Measurements from ENCODE around the gene NEURL1. TPM values are rescaled to one million over a fixed set of nuclear protein-coding genes. Genes with fewer than 3 reads are reported as not detected.
"Not testable (repeated sequence)": the region's sequence is repeated elsewhere in the genome, so short reads cannot be mapped to it uniquely, and the experiment has no call there.

NEURL1 gene
- total RNA-seq, 2 experiments from 2014 or later: 0.98 to 1.1 TPM

- DNase-seq: no peak
- H3K27ac Mint-ChIP-seq: no peak overlapping the region
- ChIA-PET POLR2A (no interaction called here), CTCF (interaction anchor here (2.2 kb wide), 1 partner anchor 54 kb away, joined by 8 read pairs; no protein-coding TSS in a partner anchor)
- no peaks in the 10 kb centered on the region for H3K36me3 Mint-ChIP-seq (ENCODE audit: low read depth)
- peaks cover 10% of the 10 kb centered on the region for H3K4me1 Mint-ChIP-seq
- H3K4me3 Mint-ChIP-seq: no peak overlapping the region
- no peaks in the 10 kb centered on the region for H3K9me3 Mint-ChIP-seq
- no peaks in the 10 kb centered on the region for H3K27me3 Mint-ChIP-seq
Measured at GRCh38 chr10:103632247-103632642, 138.7 kb downstream of the NEURL1 start.

- H3K36me3 Mint-ChIP-seq (ENCODE audit: low read depth); H3K27ac Mint-ChIP-seq; POLR2A ChIA-PET; H3K27me3 Mint-ChIP-seq; DNase-seq; H3K4me3 Mint-ChIP-seq; H3K4me1 Mint-ChIP-seq; H3K9me3 Mint-ChIP-seq: not testable (repeated sequence)
- CTCF ChIA-PET: interaction anchor here (2.2 kb wide), 1 partner anchor 53 kb away, joined by 8 read pairs; no protein-coding TSS in a partner anchor
Measured at GRCh38 chr10:103632871-103633270, 139.4 kb downstream of the NEURL1 start.

GRCh38 chr10:103633846-103634245 lies 140.3 kb downstream of the NEURL1 start:
- CTCF ChIA-PET: interaction anchor here (0.7 to 2.2 kb wide), 3 partner anchors 15 to 1133 kb away, joined by 3 to 8 read pairs (median 3); no protein-coding TSS in a partner anchor
- H3K27me3 Mint-ChIP-seq: no peaks in the 10 kb centered on the region
- H3K36me3 Mint-ChIP-seq (ENCODE audit: low read depth): no peaks in the 10 kb centered on the region
- no peak for DNase-seq
- peaks cover 10% of the 10 kb centered on the region for H3K4me1 Mint-ChIP-seq
- no peak overlapping the region for H3K27ac Mint-ChIP-seq
- no peaks in the 10 kb centered on the region for H3K9me3 Mint-ChIP-seq
- POLR2A ChIA-PET: no interaction called here
- no peak overlapping the region for H3K4me3 Mint-ChIP-seq

- no peaks in the 10 kb centered on the region for H3K9me3 Mint-ChIP-seq
- POLR2A ChIA-PET: no interaction called here
- CTCF ChIA-PET: no interaction called here
- DNase-seq: no peak
- H3K27ac Mint-ChIP-seq: no peak overlapping the region
- no peaks in the 10 kb centered on the region for H3K27me3 Mint-ChIP-seq
- peaks cover 10% of the 10 kb centered on the region for H3K4me1 Mint-ChIP-seq
- no peaks in the 10 kb centered on the region for H3K36me3 Mint-ChIP-seq (ENCODE audit: low read depth)
- no peak overlapping the region for H3K4me3 Mint-ChIP-seq
Measured at GRCh38 chr10:103635580-103635979, 142.1 kb downstream of the NEURL1 start.

- Mint-ChIP-seq H3K4me3 (no peak overlapping the region), H3K9me3 (no peaks in the 10 kb centered on the region), H3K27me3 (no peaks in the 10 kb centered on the region), H3K4me1 (peaks cover 10% of the 10 kb centered on the region), H3K36me3 (ENCODE audit: low read depth) (no peaks in the 10 kb centered on the region), H3K27ac (no peak overlapping the region)
- no peak for DNase-seq
- ChIA-PET CTCF (interaction anchor here (1.4 kb wide), 1 partner anchor 50 kb away, joined by 5 read pairs; no protein-coding TSS in a partner anchor), POLR2A (no interaction called here)
Measured at GRCh38 chr10:103636492-103636891, 143.0 kb downstream of the NEURL1 start.

GRCh38 chr10:103637011-103637410 lies 143.5 kb downstream of the NEURL1 start:
- DNase-seq: no peak
- ChIA-PET POLR2A (interaction anchor here (0.8 to 1.2 kb wide), 2 partner anchors 24 to 485 kb away, joined by 3 read pairs; partner anchors contain the start of gene SFR1), CTCF (interaction anchor here (1.4 kb wide), 1 partner anchor 49 kb away, joined by 5 read pairs; no protein-coding TSS in a partner anchor)
- Mint-ChIP-seq H3K4me3 (no peak overlapping the region), H3K9me3 (no peaks in the 10 kb centered on the region), H3K27ac (no peak overlapping the region), H3K4me1 (peaks cover 8% of the 10 kb centered on the region), H3K27me3 (no peaks in the 10 kb centered on the region), H3K36me3 (ENCODE audit: low read depth) (no peaks in the 10 kb centered on the region)

- no peak for DNase-seq
- Mint-ChIP-seq H3K27me3 (no peaks in the 10 kb centered on the region), H3K27ac (no peak overlapping the region), H3K4me1 (peaks cover 3% of the 10 kb centered on the region), H3K36me3 (ENCODE audit: low read depth) (no peaks in the 10 kb centered on the region), H3K9me3 (no peaks in the 10 kb centered on the region), H3K4me3 (no peak overlapping the region)
- ChIA-PET CTCF (interaction anchor here (1.4 kb wide), 1 partner anchor 48 kb away, joined by 5 read pairs; no protein-coding TSS in a partner anchor), POLR2A (interaction anchor here (0.8 to 1.2 kb wide), 2 partner anchors 23 to 484 kb away, joined by 3 read pairs; partner anchors contain the start of gene SFR1)
Measured at GRCh38 chr10:103637927-103638557, 144.5 kb downstream of the NEURL1 start.

- Mint-ChIP-seq H3K27ac (no peak overlapping the region), H3K4me3 (no peak overlapping the region), H3K4me1 (peaks cover 3% of the 10 kb centered on the region), H3K27me3 (no peaks in the 10 kb centered on the region), H3K9me3 (no peaks in the 10 kb centered on the region), H3K36me3 (ENCODE audit: low read depth) (no peaks in the 10 kb centered on the region)
- DNase-seq: no peak
- ChIA-PET CTCF (no interaction called here), POLR2A (no interaction called here)
Measured at GRCh38 chr10:103638948-103639347, 145.4 kb downstream of the NEURL1 start.

- H3K4me3 Mint-ChIP-seq: no peak overlapping the region
- ChIA-PET POLR2A (no interaction called here), CTCF (interaction anchor here (0.5 to 1.6 kb wide), 2 partner anchors 46 to 102 kb away, joined by 3 to 6 read pairs; no protein-coding TSS in a partner anchor)
- H3K27ac Mint-ChIP-seq: no peak overlapping the region
- DNase-seq: no peak
- H3K27me3 Mint-ChIP-seq: no peaks in the 10 kb centered on the region
- H3K36me3 Mint-ChIP-seq (ENCODE audit: low read depth): no peaks in the 10 kb centered on the region
- no peaks in the 10 kb centered on the region for H3K9me3 Mint-ChIP-seq
- no peaks in the 10 kb centered on the region for H3K4me1 Mint-ChIP-seq
Measured at GRCh38 chr10:103640436-103641181, 147.1 kb downstream of the NEURL1 start.

GRCh38 chr10:103641326-103641725 lies 147.8 kb downstream of the NEURL1 start:
- no peaks in the 10 kb centered on the region for H3K9me3 Mint-ChIP-seq
- H3K4me1 Mint-ChIP-seq: no peaks in the 10 kb centered on the region
- POLR2A ChIA-PET: no interaction called here
- CTCF ChIA-PET: interaction anchor here (0.5 to 1.6 kb wide), 2 partner anchors 45 to 102 kb away, joined by 3 to 6 read pairs; no protein-coding TSS in a partner anchor
- DNase-seq: no peak
- H3K27ac Mint-ChIP-seq: no peak overlapping the region
- H3K27me3 Mint-ChIP-seq: no peaks in the 10 kb centered on the region
- no peaks in the 10 kb centered on the region for H3K36me3 Mint-ChIP-seq (ENCODE audit: low read depth)
- H3K4me3 Mint-ChIP-seq: no peak overlapping the region

Other genes starting within 250 kb of the NEURL1 start
- under 1 TPM in 1 of 2 experiments, not detected in 1; 0.13 TPM for gene RPEL1, start 247.8 kb upstream of the NEURL1 start, total RNA-seq
- under 1 TPM; 0.08 to 0.13 TPM for gene INA, start 216.6 kb upstream of the NEURL1 start, total RNA-seq
- 10 to 100 TPM; 13.9 to 15.1 TPM for gene PCGF6, start 142.6 kb upstream of the NEURL1 start, total RNA-seq
- gene TAF5, start 125.7 kb upstream of the NEURL1 start, total RNA-seq: 10 to 100 TPM; 13.1 to 13.2 TPM
- 100 to 1,000 TPM; 299 to 315 TPM for gene ATP5MK, start 97.2 kb upstream of the NEURL1 start, total RNA-seq
- 10 to 100 TPM; 38.9 to 39.6 TPM for gene PDCD11, start 97.1 kb upstream of the NEURL1 start, total RNA-seq
- gene CALHM2, start 41.3 kb upstream of the NEURL1 start, total RNA-seq: 100 to 1,000 TPM; 135 to 138 TPM
- gene CALHM1, start 34.8 kb upstream of the NEURL1 start, total RNA-seq: under 1 TPM; 0.58 to 0.73 TPM
- gene CALHM3, start 14.5 kb upstream of the NEURL1 start, total RNA-seq: under 1 TPM; 0.48 to 0.53 TPM